Cardiac fibroblast (primary cell): ENCODE results near the gene UBAP1.
"Not testable (repeated sequence)": the region's sequence is repeated elsewhere in the genome, so short reads cannot be mapped to it uniquely, and the experiment has no call there.

ENCODE experiments used
- DNase-seq, 2 donors: peaks; one replicate each; pipeline versions ENCODE4 v3.0.0 to v3.0.0-alpha.2; 2010; ENCODE audit warnings: low read depth in 2 of 2
- H3K4me3 ChIP-seq, 2 donors: replicated peaks in 1 of 2; 1 replicate in 1 of 2; 2 replicates in 1 of 2; pipeline ENCODE4 v1.5.1; 2011; ENCODE audit warnings: low read depth in 2 of 2, low read length in 2 of 2, mild to moderate bottlenecking in 2 of 2, moderate library complexity in 1 of 2
- CTCF ChIP-seq: IDR thresholded peaks from one replicate; pipeline ENCODE4 v1.5.1; 2011; ENCODE audit warnings: low read depth, mild to moderate bottlenecking, low read length, inconsistent platforms

UBAP1 gene

GRCh38 chr9:34211395-34211794, 32.6 kb downstream of the UBAP1 start:
- no peak for TF ChIP-seq CTCF
- DNase-seq: no peak
- H3K4me3 ChIP-seq: no peak overlapping the region

GRCh38 chr9:34214354-34215000, 35.6 kb downstream of the UBAP1 start:
- not testable (repeated sequence) for DNase-seq, H3K4me3 ChIP-seq

- no peak overlapping the region for H3K4me3 ChIP-seq
- no peak for DNase-seq
- TF ChIP-seq CTCF: no peak
Measured at GRCh38 chr9:34216325-34216724, 37.5 kb downstream of the UBAP1 start.

GRCh38 chr9:34217015-34217414, 38.2 kb downstream of the UBAP1 start:
- DNase-seq, H3K4me3 ChIP-seq: not testable (repeated sequence)

- DNase-seq: no peak
- TF ChIP-seq CTCF: no peak
Measured at GRCh38 chr9:34218446-34218845, 39.6 kb downstream of the UBAP1 start.

GRCh38 chr9:34219421-34219820, 40.6 kb downstream of the UBAP1 start:
- no peak for TF ChIP-seq CTCF
- DNase-seq: no peak
- no peak overlapping the region for H3K4me3 ChIP-seq

More at GRCh38 chr9:34218446-34218845, 39.6 kb downstream of the UBAP1 start:
- no peak overlapping the region for H3K4me3 ChIP-seq

GRCh38 chr9:34220218-34220617, 41.4 kb downstream of the UBAP1 start:
- TF ChIP-seq CTCF: no peak
- no peak for DNase-seq
- H3K4me3 ChIP-seq: no peak overlapping the region

GRCh38 chr9:34224349-34224748, 45.5 kb downstream of the UBAP1 start:
- no peak for DNase-seq
- TF ChIP-seq CTCF: no peak
- no peak overlapping the region for H3K4me3 ChIP-seq

- not testable (repeated sequence) for H3K4me3 ChIP-seq, DNase-seq
Measured at GRCh38 chr9:34226144-34226760, 47.4 kb downstream of the UBAP1 start.
